ENCODE results near the gene USP49. TPM values are rescaled to one million over a fixed set of nuclear protein-coding genes. Genes with fewer than 3 reads are reported as not detected.

USP49 gene
- total and polyA plus RNA-seq, 2 donors (not counting 1 experiment from before 2014, with no cell fraction given): 1.5 to 2.3 TPM

DNA sequence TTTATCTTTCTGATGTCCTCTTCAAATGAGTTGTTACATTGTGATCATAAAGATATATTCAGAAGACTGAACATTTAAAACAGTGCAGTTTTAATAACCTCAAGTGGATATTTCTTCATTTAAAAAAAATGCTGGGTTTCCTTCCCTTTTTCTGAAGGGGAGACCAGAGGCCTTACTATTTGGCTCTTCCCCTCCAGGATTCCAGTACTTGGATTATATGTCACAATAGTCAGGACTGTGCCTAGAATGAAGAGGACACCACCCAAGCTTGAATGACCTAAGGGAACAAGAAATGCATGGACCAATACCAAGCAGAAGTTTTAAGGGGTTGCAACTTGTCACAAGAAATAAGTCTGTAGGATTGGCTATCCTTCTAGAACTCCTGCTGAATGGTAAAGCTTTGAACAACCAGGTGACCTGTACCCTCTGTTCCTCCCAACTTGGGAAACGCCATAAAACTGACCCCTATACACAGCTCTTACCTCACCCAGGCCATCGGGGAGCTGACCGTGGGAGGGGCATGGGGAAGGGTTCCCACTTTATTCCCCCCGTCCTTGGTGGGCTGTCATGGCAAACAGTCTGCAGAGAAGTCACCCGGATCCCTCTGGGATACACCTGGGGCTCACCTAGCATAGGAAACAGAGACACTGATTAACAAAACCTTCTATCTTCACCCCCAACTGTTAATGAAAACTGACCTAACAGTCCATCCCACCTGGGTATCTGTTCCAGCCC is 117.5 kb downstream of the USP49 start:
- Histone ChIP-seq H2AFZ (ENCODE audit: low read length) (no peak overlapping the region), H3K4me3 (replicated peaks in 1 of 4; ENCODE audit: control extremely low read depth in 1 of 4, insufficient read depth in 1 of 4, low read depth in 3 of 4, low read length in 4 of 4) (no peak overlapping the region), H3K36me3 (ENCODE audit: control insufficient read depth, insufficient read depth, low read length) (peaks cover 13% of the 10 kb centered on the region), H3K9me3 (ENCODE audit: control insufficient read depth, insufficient read depth, low read depth, low read length) (no peaks in the 10 kb centered on the region), H4K20me1 (ENCODE audit: control insufficient read depth, extremely low read depth, insufficient read depth, low read length) (no peaks in the 10 kb centered on the region), H3K79me2 (ENCODE audit: control insufficient read depth, insufficient read depth, low read length) (no peaks in the 10 kb centered on the region), H3K4me1 (ENCODE audit: control insufficient read depth, extremely low read depth, insufficient read depth, low read length) (peaks cover 3% of the 10 kb centered on the region), H3K9ac (ENCODE audit: insufficient read depth, low read length) (no peak overlapping the region), H3K27me3 (ENCODE audit: control insufficient read depth, insufficient read depth, low read length) (no peaks in the 10 kb centered on the region), H3K4me2 (ENCODE audit: extremely low read depth, insufficient read depth, low read length) (no peak overlapping the region), H3K27ac (ENCODE audit: insufficient read depth, low read length) (no peak overlapping the region)
- no peak for DNase-seq (ENCODE audit: low read depth in 2 of 2)
- no peak for TF ChIP-seq EZH2 (IDR thresholded peaks at IDR 0.05; ENCODE audit: low read length, missing control alignments)
- TF ChIP-seq, protein P1, sequence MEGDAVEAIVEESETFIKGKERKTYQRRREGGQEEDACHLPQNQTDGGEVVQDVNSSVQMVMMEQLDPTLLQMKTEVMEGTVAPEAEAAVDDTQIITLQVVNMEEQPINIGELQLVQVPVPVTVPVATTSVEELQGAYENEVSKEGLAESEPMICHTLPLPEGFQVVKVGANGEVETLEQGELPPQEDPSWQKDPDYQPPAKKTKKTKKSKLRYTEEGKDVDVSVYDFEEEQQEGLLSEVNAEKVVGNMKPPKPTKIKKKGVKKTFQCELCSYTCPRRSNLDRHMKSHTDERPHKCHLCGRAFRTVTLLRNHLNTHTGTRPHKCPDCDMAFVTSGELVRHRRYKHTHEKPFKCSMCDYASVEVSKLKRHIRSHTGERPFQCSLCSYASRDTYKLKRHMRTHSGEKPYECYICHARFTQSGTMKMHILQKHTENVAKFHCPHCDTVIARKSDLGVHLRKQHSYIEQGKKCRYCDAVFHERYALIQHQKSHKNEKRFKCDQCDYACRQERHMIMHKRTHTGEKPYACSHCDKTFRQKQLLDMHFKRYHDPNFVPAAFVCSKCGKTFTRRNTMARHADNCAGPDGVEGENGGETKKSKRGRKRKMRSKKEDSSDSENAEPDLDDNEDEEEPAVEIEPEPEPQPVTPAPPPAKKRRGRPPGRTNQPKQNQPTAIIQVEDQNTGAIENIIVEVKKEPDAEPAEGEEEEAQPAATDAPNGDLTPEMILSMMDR (conservative IDR thresholded peaks at IDR 0.05 in 1 of 2, IDR thresholded peaks at IDR 0.05 in 1 of 2; ENCODE audit: low read depth in 1 of 2, low read length in 2 of 2): no peak

DNA sequence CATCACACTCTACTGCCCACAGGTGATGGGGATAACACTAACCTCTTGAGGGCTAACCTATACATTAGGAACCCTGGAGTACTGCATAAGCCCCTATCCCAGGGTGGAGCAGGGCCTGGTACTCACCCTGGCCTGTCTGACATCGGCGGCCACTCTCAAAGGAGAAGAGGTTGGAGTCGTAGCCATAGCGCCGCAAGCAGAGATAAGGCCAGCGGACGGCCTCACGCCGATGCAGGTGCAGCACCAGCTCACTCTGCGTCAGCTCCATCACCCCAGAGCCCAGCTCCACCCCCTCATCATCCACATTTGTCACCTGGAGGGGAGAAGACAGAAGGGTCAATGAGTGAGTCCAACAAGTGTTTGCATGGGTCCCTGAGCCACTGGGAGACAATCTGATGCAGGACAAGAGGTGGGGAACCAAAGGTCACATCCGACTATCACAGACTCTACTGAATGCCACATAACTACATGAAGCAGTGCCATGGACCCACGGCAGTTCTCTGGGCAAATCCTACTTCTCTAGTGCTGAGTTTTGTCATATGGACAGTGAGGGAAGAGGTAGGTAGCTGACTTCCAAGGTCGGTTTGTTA is 119.8 kb downstream of the USP49 start:
- no peak overlapping the region for H3K9ac ChIP-seq (ENCODE audit: insufficient read depth, low read length)
- peaks cover 3% of the 10 kb centered on the region for H3K4me1 ChIP-seq (ENCODE audit: control insufficient read depth, extremely low read depth, insufficient read depth, low read length)
- H3K9me3 ChIP-seq (ENCODE audit: control insufficient read depth, insufficient read depth, low read depth, low read length): no peaks in the 10 kb centered on the region
- H3K79me2 ChIP-seq (ENCODE audit: control insufficient read depth, insufficient read depth, low read length): no peaks in the 10 kb centered on the region
- no peak overlapping the region for H3K4me2 ChIP-seq (ENCODE audit: extremely low read depth, insufficient read depth, low read length)
- H3K36me3 ChIP-seq (ENCODE audit: control insufficient read depth, insufficient read depth, low read length): peaks cover 16% of the 10 kb centered on the region
- H3K27me3 ChIP-seq (ENCODE audit: control insufficient read depth, insufficient read depth, low read length): no peaks in the 10 kb centered on the region
- no peak for DNase-seq (ENCODE audit: low read depth in 2 of 2)
- no peak overlapping the region for H2AFZ ChIP-seq (ENCODE audit: low read length)
- H3K27ac ChIP-seq (ENCODE audit: insufficient read depth, low read length): no peak overlapping the region
- no peaks in the 10 kb centered on the region for H4K20me1 ChIP-seq (ENCODE audit: control insufficient read depth, extremely low read depth, insufficient read depth, low read length)
- TF ChIP-seq, protein P1 (conservative IDR thresholded peaks at IDR 0.05 in 1 of 2, IDR thresholded peaks at IDR 0.05 in 1 of 2; ENCODE audit: low read depth in 1 of 2, low read length in 2 of 2): no peak
- TF ChIP-seq EZH2 (IDR thresholded peaks at IDR 0.05; ENCODE audit: low read length, missing control alignments): no peak
- H3K4me3 ChIP-seq (replicated peaks in 1 of 4; ENCODE audit: control extremely low read depth in 1 of 4, insufficient read depth in 1 of 4, low read depth in 3 of 4, low read length in 4 of 4): no peak overlapping the region

DNA sequence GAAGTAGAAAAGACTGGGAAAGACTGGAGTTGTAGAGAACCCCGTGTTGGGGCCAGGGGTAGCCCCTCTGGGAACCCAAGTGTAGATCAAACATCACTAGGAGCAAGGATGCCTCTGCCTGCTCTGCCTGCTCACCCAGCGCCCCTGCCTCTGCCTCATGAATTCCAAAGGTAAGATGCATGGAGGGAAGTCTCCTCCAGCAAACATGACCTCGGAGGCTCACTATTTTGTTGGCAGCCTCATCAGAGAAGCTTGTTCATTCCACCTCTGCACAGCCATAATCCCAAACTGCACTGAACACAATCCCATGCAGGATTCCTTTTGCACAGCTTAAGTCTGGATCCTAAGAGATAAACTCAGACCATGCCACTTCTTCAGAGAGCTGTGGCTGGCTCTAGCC is 120.3 kb downstream of the USP49 start:
- H2AFZ ChIP-seq (ENCODE audit: low read length): no peak overlapping the region
- peaks cover 18% of the 10 kb centered on the region for H3K36me3 ChIP-seq (ENCODE audit: control insufficient read depth, insufficient read depth, low read length)
- no peaks in the 10 kb centered on the region for H3K27me3 ChIP-seq (ENCODE audit: control insufficient read depth, insufficient read depth, low read length)
- no peak for TF ChIP-seq EZH2 (IDR thresholded peaks at IDR 0.05; ENCODE audit: low read length, missing control alignments)
- TF ChIP-seq, protein P1 (conservative IDR thresholded peaks at IDR 0.05 in 1 of 2, IDR thresholded peaks at IDR 0.05 in 1 of 2; ENCODE audit: low read depth in 1 of 2, low read length in 2 of 2): no peak
- H3K4me3 ChIP-seq (replicated peaks in 1 of 4; ENCODE audit: control extremely low read depth in 1 of 4, insufficient read depth in 1 of 4, low read depth in 3 of 4, low read length in 4 of 4): no peak overlapping the region
- DNase-seq (ENCODE audit: low read depth in 2 of 2): no peak
- no peaks in the 10 kb centered on the region for H3K79me2 ChIP-seq (ENCODE audit: control insufficient read depth, insufficient read depth, low read length)
- no peaks in the 10 kb centered on the region for H3K9me3 ChIP-seq (ENCODE audit: control insufficient read depth, insufficient read depth, low read depth, low read length)
- no peak overlapping the region for H3K27ac ChIP-seq (ENCODE audit: insufficient read depth, low read length)
- H3K4me1 ChIP-seq (ENCODE audit: control insufficient read depth, extremely low read depth, insufficient read depth, low read length): peaks cover 3% of the 10 kb centered on the region
- no peaks in the 10 kb centered on the region for H4K20me1 ChIP-seq (ENCODE audit: control insufficient read depth, extremely low read depth, insufficient read depth, low read length)
- no peak overlapping the region for H3K4me2 ChIP-seq (ENCODE audit: extremely low read depth, insufficient read depth, low read length)
- no peak overlapping the region for H3K9ac ChIP-seq (ENCODE audit: insufficient read depth, low read length)

Data from fibroblast of lung (primary cell).